SK-N-SH treated with all-trans-retinoic acid at 6 μM for 48 hours (cell line): ENCODE data around the gene AASS.
"Not testable (repeated sequence)": the region's sequence is repeated elsewhere in the genome, so short reads cannot be mapped to it uniquely, and the experiment has no call there.

Experiments used
- ISL1 ChIP-seq: fragments of 250-450 bp; sonication (Bioruptor Pico); IDR thresholded peaks from 2 replicates; pipeline ENCODE4 v2.1.2; 2022; ENCODE audit warnings: mild to moderate bottlenecking, moderate library complexity
- TSHZ2 ChIP-seq: fragments of 250-450 bp; sonication (Bioruptor Pico); IDR thresholded peaks from 2 replicates; pipeline ENCODE4 v1.5.0; 2020; ENCODE audit warnings: mild to moderate bottlenecking, moderate library complexity
- TF ChIP-seq, protein P1 (sequence below): fragments of 250-450 bp; sonication (Bioruptor Pico); IDR thresholded peaks from 2 replicates; pipeline ENCODE4 v1.8.0; 2020; ENCODE audit warnings: mild to moderate bottlenecking, moderate library complexity, borderline replicate concordance

- TF ChIP-seq ISL1, TSHZ2 (CRISPR knock-in tag): not testable (repeated sequence)
- TF ChIP-seq, protein P1, sequence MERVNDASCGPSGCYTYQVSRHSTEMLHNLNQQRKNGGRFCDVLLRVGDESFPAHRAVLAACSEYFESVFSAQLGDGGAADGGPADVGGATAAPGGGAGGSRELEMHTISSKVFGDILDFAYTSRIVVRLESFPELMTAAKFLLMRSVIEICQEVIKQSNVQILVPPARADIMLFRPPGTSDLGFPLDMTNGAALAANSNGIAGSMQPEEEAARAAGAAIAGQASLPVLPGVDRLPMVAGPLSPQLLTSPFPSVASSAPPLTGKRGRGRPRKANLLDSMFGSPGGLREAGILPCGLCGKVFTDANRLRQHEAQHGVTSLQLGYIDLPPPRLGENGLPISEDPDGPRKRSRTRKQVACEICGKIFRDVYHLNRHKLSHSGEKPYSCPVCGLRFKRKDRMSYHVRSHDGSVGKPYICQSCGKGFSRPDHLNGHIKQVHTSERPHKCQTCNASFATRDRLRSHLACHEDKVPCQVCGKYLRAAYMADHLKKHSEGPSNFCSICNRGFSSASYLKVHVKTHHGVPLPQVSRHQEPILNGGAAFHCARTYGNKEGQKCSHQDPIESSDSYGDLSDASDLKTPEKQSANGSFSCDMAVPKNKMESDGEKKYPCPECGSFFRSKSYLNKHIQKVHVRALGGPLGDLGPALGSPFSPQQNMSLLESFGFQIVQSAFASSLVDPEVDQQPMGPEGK (CRISPR knock-in tag), result not testable (repeated sequence)
These were observed 9.3 kb downstream of the AASS start for GRCh38 chr7:122134793-122135192.
